Liver (tissue), 9 donors: ENCODE results near the gene NKAIN2. TPM values are rescaled to one million over a fixed set of nuclear protein-coding genes. Genes with fewer than 3 reads are reported as not detected.
A peak's percentile ranks its signal among the peaks of the same experiment; 100 is the strongest.

ENCODE experiments used
- DNase-seq: peaks from one replicate; pipeline ENCODE4 v3.0.0-alpha.2; 2017; ENCODE audit warnings: low spot score
- H3K27ac ChIP-seq, 2 donors: one replicate each; pipeline ENCODE4 v1.7.0; 2013; ENCODE audit warnings: inconsistent platforms in 2 of 2, low read length in 2 of 2, control low read depth in 1 of 2, low read depth in 1 of 2, mild to moderate bottlenecking in 1 of 2
- H3K27me3 ChIP-seq, 4 donors: one replicate each; pipeline versions ENCODE4 v1.6.1 to v1.7.0; 2013; ENCODE audit warnings: low read length in 3 of 4, inconsistent platforms in 1 of 4, mild to moderate bottlenecking in 1 of 4, moderate library complexity in 1 of 4; ENCODE audit not compliant: control insufficient read depth in 4 of 4, insufficient read depth in 4 of 4
- H3K36me3 ChIP-seq, 4 donors: one replicate each; pipeline versions ENCODE4 v1.6.1 to v1.7.0; 2013; ENCODE audit warnings: low read length in 3 of 4, mild to moderate bottlenecking in 3 of 4, low read depth in 1 of 4, moderate library complexity in 1 of 4; ENCODE audit not compliant: control insufficient read depth in 4 of 4, insufficient read depth in 3 of 4
- H3K4me1 ChIP-seq, 4 donors: one replicate each; pipeline versions ENCODE4 v1.6.1 to v1.7.0; 2013; ENCODE audit warnings: low read length in 3 of 4, mild to moderate bottlenecking in 3 of 4, moderate library complexity in 1 of 4; ENCODE audit not compliant: control insufficient read depth in 4 of 4, insufficient read depth in 4 of 4
- H3K4me3 ChIP-seq, 3 donors: one replicate each; pipeline versions ENCODE4 v1.6.1 to v1.7.0; 2013; ENCODE audit warnings: low read length in 3 of 3, control low read depth in 1 of 3, low read depth in 1 of 3, mild to moderate bottlenecking in 1 of 3
- H3K9ac ChIP-seq, 2 donors: one replicate each; pipeline ENCODE4 v1.7.0; 2013; ENCODE audit warnings: low read length in 2 of 2, mild to moderate bottlenecking in 2 of 2, moderate library complexity in 2 of 2, control low read depth in 1 of 2, low read depth in 1 of 2
- H3K9me3 ChIP-seq, 4 donors: one replicate each; pipeline versions ENCODE4 v1.6.1 to v1.7.0; 2013; ENCODE audit warnings: low read length in 3 of 4; ENCODE audit not compliant: control insufficient read depth in 4 of 4
- ATF3 ChIP-seq: IDR thresholded peaks from 2 replicates; pipeline ENCODE4 v1.6.1; 2016; ENCODE audit warnings: antibody characterized with exemption
- CTCF ChIP-seq: fragments of 150-350 bp; IDR thresholded peaks from 2 replicates; pipeline ENCODE4 v1.5.1; 2017; ENCODE audit warnings: improper control_type of control experiment, low read depth, low read length; ENCODE audit not compliant: missing input control
- EGR1 ChIP-seq, 2 donors: IDR thresholded peaks; 2 replicates each; pipeline ENCODE4 v1.6.1; 2016 to 2018; ENCODE audit warnings: antibody characterized with exemption in 2 of 2, low read depth in 2 of 2
- FOXA1 ChIP-seq: IDR thresholded peaks from 2 replicates; pipeline ENCODE4 v1.6.1; 2016; ENCODE audit warnings: antibody characterized with exemption
- FOXA2 ChIP-seq: IDR thresholded peaks from 2 replicates; pipeline ENCODE4 v1.6.1; 2016; ENCODE audit warnings: antibody characterized with exemption
- JUND ChIP-seq, 2 donors: IDR thresholded peaks; 2 replicates each; pipeline ENCODE4 v1.6.1; 2016; ENCODE audit warnings: antibody characterized with exemption in 2 of 2
- RXRA ChIP-seq, 2 donors: IDR thresholded peaks; 2 replicates each; pipeline ENCODE4 v1.6.1; 2017 to 2018; ENCODE audit warnings: antibody characterized with exemption in 2 of 2, mild to moderate bottlenecking in 1 of 2
- SP1 ChIP-seq: IDR thresholded peaks from 2 replicates; pipeline ENCODE4 v1.6.1; 2018; ENCODE audit warnings: antibody characterized with exemption, mild to moderate bottlenecking
- TAF1 ChIP-seq: conservative IDR thresholded peaks from 2 replicates; pipeline ENCODE4 v1.6.1; 2016; ENCODE audit warnings: antibody characterized with exemption, mild to moderate bottlenecking
- ZBTB33 ChIP-seq: IDR thresholded peaks from 2 replicates; pipeline ENCODE4 v1.6.1; 2016; ENCODE audit warnings: antibody characterized with exemption
- WGBS: extraction: QIAGEN DNeasy Blood & Tissue Kit; methylation state at CpG from one replicate; pipeline ENCODE4 v1.1.7; 2013; 5-methylcytosine and 5-hydroxymethylcytosine counted together
- polyA plus RNA-seq, 2 donors: library from polyadenylated mRNA; stranded (reverse) in 1 of 2; unstranded in 1 of 2; fragments of 200-250 nt in 1 of 2; fragments of >200 nt in 1 of 2; fragmentation: Nextera tagmentation in 1 of 2; extraction: Ambion mirVana in 1 of 2; gene quantifications; one replicate each; pipeline versions ENCODE4 v1.2.1 to v1.2.3, GENCODE V29; 2013 to 2015
- total RNA-seq, 2 donors: library from RNA; depleted of rRNA; stranded (reverse); fragments of >200 nt; gene quantifications; one replicate each; pipeline ENCODE4 v1.2.3, GENCODE V29; 2014
- donor health status: healthy.
- donor health status: healthy.
- donor health status: healthy.
- donor health status: healthy.
- donor health status: healthy.

The NKAIN2 gene
- total and polyA plus RNA-seq, 4 donors: 0.05 to 0.14 TPM; not detected in 2

GRCh38 chr6:123990376-123990775 lies 186.7 kb downstream of the NKAIN2 start:
- H3K9ac ChIP-seq: no peak overlapping the region
- 76% methylated on average over 2 of the region's 2 CpGs for WGBS
- H3K4me3 ChIP-seq: no peak overlapping the region
- H3K27me3 ChIP-seq: no peaks in the 10 kb centered on the region
- no peak for TF ChIP-seq ATF3
- no peak for TF ChIP-seq ZBTB33
- TF ChIP-seq RXRA (IDR thresholded peaks at IDR 0.05): no peak
- TF ChIP-seq FOXA1: no peak
- no peak for TF ChIP-seq EGR1 (IDR thresholded peaks at IDR 0.05; ENCODE audit: low read depth in 2 of 2)
- no peak for TF ChIP-seq JUND (IDR thresholded peaks at IDR 0.05)
- TF ChIP-seq CTCF: no peak
- no peak for TF ChIP-seq TAF1
- DNase-seq: no peak
- no peaks in the 10 kb centered on the region for H3K36me3 ChIP-seq
- H3K27ac ChIP-seq: no peak overlapping the region
- no peaks in the 10 kb centered on the region for H3K9me3 ChIP-seq
- peaks cover 0 to 14% (median 11%) of the 10 kb centered on the region in 4 donors for H3K4me1 ChIP-seq

GRCh38 chr6:123994168-123994567 lies 190.5 kb downstream of the NKAIN2 start:
- Histone ChIP-seq H3K9ac (no peak overlapping the region), H3K27me3 (no peaks in the 10 kb centered on the region), H3K27ac (no peak overlapping the region), H3K36me3 (no peaks in the 10 kb centered on the region), H3K4me1 (peaks cover 0 to 14% (median 11%) of the 10 kb centered on the region in 4 donors), H3K9me3 (no peaks in the 10 kb centered on the region), H3K4me3 (no peak overlapping the region)
- 25% methylated on average over 3 of the region's 3 CpGs for WGBS
- no peak for TF ChIP-seq SP1
- DNase-seq: no peak

- 51% methylated on average over 4 of the region's 4 CpGs for WGBS
Observed at GRCh38 chr6:123994891-123995635, 191.4 kb downstream of the NKAIN2 start.

More at GRCh38 chr6:123994891-123995635, 191.4 kb downstream of the NKAIN2 start:
- H3K4me3 ChIP-seq: no peak overlapping the region
- H3K9me3 ChIP-seq: no peaks in the 10 kb centered on the region
- H3K36me3 ChIP-seq: no peaks in the 10 kb centered on the region
- peaks cover 0 to 14% (median 11%) of the 10 kb centered on the region in 4 donors for H3K4me1 ChIP-seq
- no peaks in the 10 kb centered on the region for H3K27me3 ChIP-seq
- H3K9ac ChIP-seq: no peak overlapping the region
- peak; percentile 71 for TF ChIP-seq FOXA2
- no peak for TF ChIP-seq RXRA (IDR thresholded peaks at IDR 0.05)
- no peak overlapping the region for H3K27ac ChIP-seq
- DNase-seq: no peak
